Endodermal cell (in vitro differentiated cells): ENCODE data around the gene OSBPL7. TPM values are rescaled to one million over a fixed set of nuclear protein-coding genes. Genes with fewer than 3 reads are reported as not detected.
A peak's percentile ranks its signal among the peaks of the same experiment; 100 is the strongest.

Experiments
- DNase-seq: peaks from one replicate; pipeline ENCODE4 v3.0.0-alpha.2; 2017
- H3K27ac ChIP-seq: 2 replicates; pipeline ENCODE4 v1.5.1; 2013; ENCODE audit warnings: mild to moderate bottlenecking, low read depth, low read length, moderate library complexity
- H3K27me3 ChIP-seq: 2 replicates; pipeline ENCODE4 v1.6.1; 2013; ENCODE audit warnings: mild to moderate bottlenecking, low read length, moderate library complexity; ENCODE audit not compliant: insufficient read depth, control insufficient read depth, poor library complexity, severe bottlenecking
- H3K36me3 ChIP-seq: 2 replicates; pipeline ENCODE4 v1.7.0; 2013; ENCODE audit warnings: mild to moderate bottlenecking, low read length, moderate library complexity; ENCODE audit not compliant: control insufficient read depth, insufficient read depth
- H3K4me1 ChIP-seq: one replicate; pipeline ENCODE4 v1.7.0; 2013; ENCODE audit warnings: low read length; ENCODE audit not compliant: control insufficient read depth, insufficient read depth
- H3K4me3 ChIP-seq: 2 replicates; pipeline ENCODE4 v1.5.1; 2013; ENCODE audit warnings: mild to moderate bottlenecking, low read length, moderate library complexity
- H3K9ac ChIP-seq: 2 replicates; pipeline ENCODE4 v1.6.1; 2013; ENCODE audit warnings: mild to moderate bottlenecking, low read length, moderate library complexity; ENCODE audit not compliant: poor library complexity, severe bottlenecking; ENCODE audit errors: extremely low read depth
- H3K9me3 ChIP-seq: 2 replicates; pipeline ENCODE4 v1.6.1; 2013; ENCODE audit warnings: mild to moderate bottlenecking, low read length, moderate library complexity; ENCODE audit not compliant: control insufficient read depth
- H3K27ac Mint-ChIP-seq: 2 replicates; pipeline ENCODE4 v1.8.0; 2020; ENCODE audit warnings: mixed read lengths
- H3K27me3 Mint-ChIP-seq: 2 replicates; pipeline ENCODE4 v1.8.0; 2021; ENCODE audit warnings: mild to moderate bottlenecking, mixed read lengths; ENCODE audit not compliant: insufficient read depth
- H3K36me3 Mint-ChIP-seq: 2 replicates; pipeline ENCODE4 v1.8.0; 2020; ENCODE audit warnings: low read depth, mixed read lengths
- H3K4me1 Mint-ChIP-seq: 2 replicates; pipeline ENCODE4 v1.8.0; 2020; ENCODE audit warnings: mixed read lengths
- H3K4me3 Mint-ChIP-seq: 2 replicates; pipeline ENCODE4 v1.8.0; 2020; ENCODE audit warnings: mild to moderate bottlenecking, moderate library complexity, mixed read lengths
- H3K9me3 Mint-ChIP-seq: 2 replicates; pipeline ENCODE4 v1.8.0; 2020; ENCODE audit warnings: mild to moderate bottlenecking, mixed read lengths
- WGBS, 2 experiments: methylation state at CpG; one replicate each; pipeline versions ENCODE4 v1.1.5 to v1.1.7; 2013; ENCODE audit warnings: missing lambda C conversion rate in 2 of 2, mixed read lengths in 1 of 2; ENCODE audit not compliant: insufficient coverage in 1 of 2, insufficient read length in 1 of 2; 5-methylcytosine and 5-hydroxymethylcytosine counted together
- total RNA-seq, 2 donors: library from RNA; stranded (reverse); fragmentation: NEBNext Ultra II Directional in 1 of 2; extraction: Animal tissue kit (Norgen Biotek cat#: 25700) in 1 of 2; gene quantifications; 2 replicates in 1 of 2; 3 replicates in 1 of 2; pipeline ENCODE4 v1.2.1, GENCODE V29; 2021
- TF ChIP-seq, protein P1 (sequence below): fragments of 200-600 bp; sonication (generic); conservative IDR thresholded peaks from 2 replicates; pipeline ENCODE4 v1.5.0; 2021; ENCODE audit warnings: antibody characterized with exemption, mild to moderate bottlenecking

The OSBPL7 gene
- total RNA-seq, 2 donors from 2014 or later = 11.4 to 15.5 TPM

DNA sequence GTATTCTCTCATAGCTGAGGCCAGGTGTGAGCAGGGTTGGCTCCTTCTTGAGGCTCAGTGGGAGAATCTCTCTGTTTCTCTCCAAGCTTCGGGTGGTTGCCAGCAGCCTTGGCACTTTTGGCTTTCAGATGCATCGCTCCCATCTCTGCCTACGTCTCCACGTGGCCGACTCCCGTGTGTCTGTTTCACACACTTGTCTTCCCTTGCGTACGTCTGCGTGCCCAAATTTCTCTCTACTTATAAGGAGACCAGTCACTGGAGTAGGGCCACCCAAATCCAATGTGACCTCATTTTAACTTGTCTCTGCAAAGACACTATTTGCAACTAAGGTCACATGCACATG is 14.7 kb downstream of the OSBPL7 start:
- no peak overlapping the region for H3K4me3 ChIP-seq
- no peak overlapping the region for H3K27ac ChIP-seq
- H3K4me3 Mint-ChIP-seq = no peak overlapping the region
- H3K27ac Mint-ChIP-seq = no peak overlapping the region
- no peak overlapping the region for H3K9ac ChIP-seq
- H3K27me3 ChIP-seq = no peaks in the 10 kb centered on the region
- no peaks in the 10 kb centered on the region for H3K9me3 ChIP-seq
- H3K9me3 Mint-ChIP-seq = no peaks in the 10 kb centered on the region
- H3K4me1 Mint-ChIP-seq = peaks cover 2% of the 10 kb centered on the region
- DNase-seq = peak; percentile 35
- TF ChIP-seq, protein P1, sequence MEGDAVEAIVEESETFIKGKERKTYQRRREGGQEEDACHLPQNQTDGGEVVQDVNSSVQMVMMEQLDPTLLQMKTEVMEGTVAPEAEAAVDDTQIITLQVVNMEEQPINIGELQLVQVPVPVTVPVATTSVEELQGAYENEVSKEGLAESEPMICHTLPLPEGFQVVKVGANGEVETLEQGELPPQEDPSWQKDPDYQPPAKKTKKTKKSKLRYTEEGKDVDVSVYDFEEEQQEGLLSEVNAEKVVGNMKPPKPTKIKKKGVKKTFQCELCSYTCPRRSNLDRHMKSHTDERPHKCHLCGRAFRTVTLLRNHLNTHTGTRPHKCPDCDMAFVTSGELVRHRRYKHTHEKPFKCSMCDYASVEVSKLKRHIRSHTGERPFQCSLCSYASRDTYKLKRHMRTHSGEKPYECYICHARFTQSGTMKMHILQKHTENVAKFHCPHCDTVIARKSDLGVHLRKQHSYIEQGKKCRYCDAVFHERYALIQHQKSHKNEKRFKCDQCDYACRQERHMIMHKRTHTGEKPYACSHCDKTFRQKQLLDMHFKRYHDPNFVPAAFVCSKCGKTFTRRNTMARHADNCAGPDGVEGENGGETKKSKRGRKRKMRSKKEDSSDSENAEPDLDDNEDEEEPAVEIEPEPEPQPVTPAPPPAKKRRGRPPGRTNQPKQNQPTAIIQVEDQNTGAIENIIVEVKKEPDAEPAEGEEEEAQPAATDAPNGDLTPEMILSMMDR = no peak
- peaks cover 3% of the 10 kb centered on the region for H3K27me3 Mint-ChIP-seq
- H3K4me1 ChIP-seq = no peaks in the 10 kb centered on the region
- H3K36me3 Mint-ChIP-seq = peaks cover 14% of the 10 kb centered on the region
- peaks cover 12% of the 10 kb centered on the region for H3K36me3 ChIP-seq
- WGBS, 2 experiments = 94 to 98% methylated on average over 9 of the region's 9 CpGs

- DNase-seq = peak; percentile 23
- no peak overlapping the region for H3K9ac ChIP-seq
- TF ChIP-seq, protein P1 = no peak
- H3K9me3 ChIP-seq = no peaks in the 10 kb centered on the region
- H3K4me1 Mint-ChIP-seq = peaks cover 2% of the 10 kb centered on the region
- H3K27ac ChIP-seq = no peak overlapping the region
- peaks cover 6% of the 10 kb centered on the region for H3K27me3 Mint-ChIP-seq
- no peak overlapping the region for H3K4me3 ChIP-seq
- no peaks in the 10 kb centered on the region for H3K9me3 Mint-ChIP-seq
- no peaks in the 10 kb centered on the region for H3K4me1 ChIP-seq
- peaks cover 2% of the 10 kb centered on the region for H3K27me3 ChIP-seq
- peaks cover 12% of the 10 kb centered on the region for H3K36me3 ChIP-seq
- WGBS, 2 experiments = 85 to 87% methylated on average over 10 to 16 of the region's 16 CpGs
- no peak overlapping the region for H3K27ac Mint-ChIP-seq
- H3K4me3 Mint-ChIP-seq = no peak overlapping the region
- peaks cover 14% of the 10 kb centered on the region for H3K36me3 Mint-ChIP-seq
Observed at GRCh38 chr17:47806026-47806912, 15.3 kb downstream of the OSBPL7 start.

DNA sequence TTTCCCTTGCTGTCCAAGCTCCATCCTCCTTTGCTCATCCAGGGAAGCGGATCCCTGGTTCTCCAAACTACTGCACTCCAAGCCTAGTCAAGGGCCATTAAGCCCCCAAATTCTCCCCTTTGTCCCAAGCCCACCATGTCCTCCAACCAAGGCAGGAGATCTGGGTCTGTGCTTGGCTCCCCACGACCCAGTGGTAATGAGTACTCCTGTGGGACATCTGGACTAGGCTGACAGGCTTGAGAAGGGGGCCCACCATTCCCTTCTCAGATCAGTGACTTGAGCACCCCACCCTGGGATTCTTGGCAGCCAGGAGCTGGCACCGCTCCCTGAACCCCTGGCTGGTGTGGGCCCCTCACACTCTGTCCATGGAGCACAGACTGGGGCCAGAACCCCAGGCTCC is 17.1 kb downstream of the OSBPL7 start:
- H3K4me3 Mint-ChIP-seq = no peak overlapping the region
- H3K4me1 Mint-ChIP-seq = no peaks in the 10 kb centered on the region
- Histone ChIP-seq H3K4me3 (no peak overlapping the region), H3K27me3 (peaks cover 13% of the 10 kb centered on the region), H3K9me3 (no peaks in the 10 kb centered on the region), H3K9ac (no peak overlapping the region), H3K27ac (no peak overlapping the region), H3K36me3 (peaks cover 4% of the 10 kb centered on the region), H3K4me1 (no peaks in the 10 kb centered on the region)
- DNase-seq = peak; percentile 39
- H3K36me3 Mint-ChIP-seq = peaks cover 10% of the 10 kb centered on the region
- no peak overlapping the region for H3K27ac Mint-ChIP-seq
- peaks cover 8% of the 10 kb centered on the region for H3K27me3 Mint-ChIP-seq
- no peaks in the 10 kb centered on the region for H3K9me3 Mint-ChIP-seq
- TF ChIP-seq, protein P1 = no peak
- WGBS, 2 experiments = 53 to 65% methylated on average over 2 to 3 of the region's 3 CpGs
